ENCODE data around the gene FASTKD1. TPM values are rescaled to one million over a fixed set of nuclear protein-coding genes. Genes with fewer than 3 reads are reported as not detected.

The FASTKD1 gene
- polyA plus RNA-seq, 1 of the 3 experiments (the other 2 are of a cell fraction): 8.7 TPM

- Histone ChIP-seq H3K4me3 (ENCODE audit: low read depth in 2 of 2, low read length in 1 of 2) (no peak overlapping the region), H3K27me3 (ENCODE audit: insufficient read depth) (no peaks in the 10 kb centered on the region), H3K4me2 (no peak overlapping the region), H3K79me2 (ENCODE audit: insufficient read depth) (peaks cover 27% of the 10 kb centered on the region), H3K9ac (no peak overlapping the region), H3K9me3 (no peaks in the 10 kb centered on the region), H3K4me1 (ENCODE audit: control insufficient read depth in 1 of 2, insufficient read depth in 2 of 2, low read depth in 1 of 2, low read length in 1 of 2) (no peaks in the 10 kb centered on the region), H3F3A (replicated peaks; ENCODE audit: insufficient read depth) (peaks cover 6% of the 10 kb centered on the region), H3K9me2 (no peaks in the 10 kb centered on the region), H3K36me3 (replicated peaks in 1 of 2; ENCODE audit: control insufficient read depth in 1 of 2, insufficient read depth in 2 of 2, low read length in 1 of 2) (peaks cover 45 to 92% of the 10 kb centered on the region in 2 experiments), H4K20me1 (ENCODE audit: insufficient read depth) (no peaks in the 10 kb centered on the region), H2AFZ (ENCODE audit: low read depth) (no peak overlapping the region), H3K27ac (ENCODE audit: low read depth in 2 of 2, low read length in 1 of 2) (no peak overlapping the region)
- DNase-seq: no peak
- ChIA-PET CTCF (interaction anchor here (0.6 to 1.7 kb wide), 2 partner anchors 134 to 307 kb away, joined by 3 to 4 read pairs; no protein-coding TSS in a partner anchor), POLR2A (no interaction called here)
- TF ChIP-seq PBX3 (IDR thresholded peaks at IDR 0.05) (no peak), USF1 (IDR thresholded peaks at IDR 0.05; ENCODE audit: borderline replicate concordance, low read depth) (no peak), RCOR1 (IDR thresholded peaks at IDR 0.05; ENCODE audit: low read length) (no peak)
- 75% methylated on average over 2 of the region's 2 CpGs for WGBS (ENCODE audit: low lambda C conversion rate)
These were observed 40.2 kb upstream of the FASTKD1 start for GRCh38 chr2:169613876-169614275.

GRCh38 chr2:169609264-169609663 lies 35.6 kb upstream of the FASTKD1 start:
- no peak overlapping the region for H3K4me3 ChIP-seq (ENCODE audit: low read depth in 2 of 2, low read length in 1 of 2)
- DNase-seq: no peak
- no peaks in the 10 kb centered on the region for H3K4me1 ChIP-seq (ENCODE audit: control insufficient read depth in 1 of 2, insufficient read depth in 2 of 2, low read depth in 1 of 2, low read length in 1 of 2)
- ChIA-PET POLR2A (no interaction called here), CTCF (no interaction called here)
- no peaks in the 10 kb centered on the region for H3K27me3 ChIP-seq (ENCODE audit: insufficient read depth)
- no peak overlapping the region for H2AFZ ChIP-seq (ENCODE audit: low read depth)
- H3K9me3 ChIP-seq: no peaks in the 10 kb centered on the region
- peaks cover 12% of the 10 kb centered on the region; the same call in 1 of the 2 replicates for H3K79me2 ChIP-seq (ENCODE audit: insufficient read depth)
- peaks cover 14% of the 10 kb centered on the region for H3F3A ChIP-seq (replicated peaks; ENCODE audit: insufficient read depth)
- no peaks in the 10 kb centered on the region for H3K9me2 ChIP-seq
- no peak overlapping the region for H3K27ac ChIP-seq (ENCODE audit: low read depth in 2 of 2, low read length in 1 of 2)
- TF ChIP-seq RCOR1 (IDR thresholded peaks at IDR 0.05; ENCODE audit: low read length) (no peak), FOSL2 (IDR thresholded peaks at IDR 0.05; ENCODE audit: borderline replicate concordance, low read depth) (no peak), EP300 (IDR thresholded peaks at IDR 0.05; ENCODE audit: borderline replicate concordance in 1 of 2, low read depth in 1 of 2, low read length in 1 of 2) (no peak), GABPA (IDR thresholded peaks at IDR 0.05; ENCODE audit: low read depth) (no peak), RAD21 (IDR thresholded peaks at IDR 0.05; ENCODE audit: low read length) (no peak), USF1 (IDR thresholded peaks at IDR 0.05; ENCODE audit: borderline replicate concordance, low read depth) (no peak), CHD2 (IDR thresholded peaks at IDR 0.05; ENCODE audit: low read length, partially characterized antibody) (no peak), USF2 (IDR thresholded peaks at IDR 0.05; ENCODE audit: borderline replicate concordance, low read depth, low read length) (no peak), SMC3 (IDR thresholded peaks at IDR 0.05; ENCODE audit: low read depth, low read length) (no peak), FOXM1 (IDR thresholded peaks at IDR 0.05; ENCODE audit: low read depth) (no peak)
- 93% methylated on average over 2 of the region's 2 CpGs for WGBS (ENCODE audit: low lambda C conversion rate)
- H3K4me2 ChIP-seq: no peak overlapping the region
- H3K36me3 ChIP-seq (replicated peaks in 1 of 2; ENCODE audit: control insufficient read depth in 1 of 2, insufficient read depth in 2 of 2, low read length in 1 of 2): peaks cover 49 to 81% of the 10 kb centered on the region in 2 experiments
- H3K9ac ChIP-seq: no peak overlapping the region
- H4K20me1 ChIP-seq (ENCODE audit: insufficient read depth): 0 out of 2 replicates have a peak, but pooled peaks cover 5% of the 10 kb centered on the region

Data from SK-N-SH (cell line).